ENCODE data around the gene NEK9. TPM values are rescaled to one million over a fixed set of nuclear protein-coding genes. Genes with fewer than 3 reads are reported as not detected.

NEK9 gene
- total RNA-seq, 1 experiment from 2014 or later: 50.8 TPM

- TF ChIP-seq ZNF532 (CRISPR knock-in tag; IDR thresholded peaks at IDR 0.05; ENCODE audit: borderline replicate concordance): no peak
- no peak for TF ChIP-seq KAT7 (CRISPR knock-in tag; IDR thresholded peaks at IDR 0.05; ENCODE audit: borderline replicate concordance)
- no peak for TF ChIP-seq ERG (CRISPR knock-in tag; IDR thresholded peaks at IDR 0.05)
- no peak for TF ChIP-seq PRRX2 (CRISPR knock-in tag; IDR thresholded peaks at IDR 0.05)
- TF ChIP-seq RELA (CRISPR knock-in tag; IDR thresholded peaks at IDR 0.05; ENCODE audit: borderline replicate concordance): no peak
- TF ChIP-seq SMAD4 (CRISPR knock-in tag; IDR thresholded peaks at IDR 0.05): no peak
Observed at GRCh38 chr14:75083271-75083670, 43.6 kb downstream of the NEK9 start (continued).

GRCh38 chr14:75081660-75082229 lies 45.1 kb downstream of the NEK9 start:
- ATAC-seq (no peak), DNase-seq (ENCODE audit: low spot score) (no peak)
- H3K4me1 Mint-ChIP-seq: no peaks in the 10 kb centered on the region
- H3K9me3 Mint-ChIP-seq: no peaks in the 10 kb centered on the region
- H3K4me3 Mint-ChIP-seq: no peak overlapping the region
- H3K27ac Mint-ChIP-seq: no peak overlapping the region
- ChIA-PET POLR2A (no interaction called here), CTCF (interaction anchor here (0.6 kb wide), 1 partner anchor 312 kb away, joined by 4 read pairs; no protein-coding TSS in a partner anchor)
- no peak for TF ChIP-seq MLX (CRISPR knock-in tag; IDR thresholded peaks at IDR 0.05)
- no peak for TF ChIP-seq TEAD1 (CRISPR knock-in tag; IDR thresholded peaks at IDR 0.05)
- no peak for TF ChIP-seq ATF6 (CRISPR knock-in tag; IDR thresholded peaks at IDR 0.05)
- TF ChIP-seq ZNF671 (CRISPR knock-in tag; IDR thresholded peaks at IDR 0.05): no peak
- no peak for TF ChIP-seq ZNF121 (CRISPR knock-in tag; IDR thresholded peaks at IDR 0.05)
- no peak for TF ChIP-seq PRRX2 (CRISPR knock-in tag; IDR thresholded peaks at IDR 0.05)
- no peak for TF ChIP-seq SMAD4 (CRISPR knock-in tag; IDR thresholded peaks at IDR 0.05)
- H3K27me3 Mint-ChIP-seq (ENCODE audit: low read depth): no peaks in the 10 kb centered on the region
- H3K36me3 Mint-ChIP-seq: peaks cover 20% of the 10 kb centered on the region

GRCh38 chr14:75079521-75079920 lies 47.3 kb downstream of the NEK9 start:
- Mint-ChIP-seq H3K27me3 (ENCODE audit: low read depth) (no peaks in the 10 kb centered on the region), H3K27ac (no peak overlapping the region), H3K4me1 (no peaks in the 10 kb centered on the region), H3K36me3 (peaks cover 6% of the 10 kb centered on the region), H3K9me3 (no peaks in the 10 kb centered on the region), H3K4me3 (no peak overlapping the region)
- no peak for ATAC-seq
- DNase-seq (ENCODE audit: low spot score): no peak
- CTCF ChIA-PET: interaction anchor here (0.7 to 0.9 kb wide), 2 partner anchors 9 to 219 kb away, joined by 3 read pairs; no protein-coding TSS in a partner anchor
- POLR2A ChIA-PET: interaction anchor here (0.6 kb wide), 1 partner anchor 447 kb away, joined by 4 read pairs; no protein-coding TSS in a partner anchor
- TF ChIP-seq ERG (CRISPR knock-in tag; IDR thresholded peaks at IDR 0.05): no peak
- no peak for TF ChIP-seq ZNF425 (CRISPR knock-in tag; conservative IDR thresholded peaks at IDR 0.05)
- TF ChIP-seq GRHL2 (CRISPR knock-in tag; IDR thresholded peaks at IDR 0.05; ENCODE audit: insufficient replicate concordance, severe bottlenecking): no peak
- TF ChIP-seq CTCF (IDR thresholded peaks at IDR 0.05): no peak
- TF ChIP-seq TEAD1 (CRISPR knock-in tag; IDR thresholded peaks at IDR 0.05): no peak
- TF ChIP-seq JAZF1 (CRISPR knock-in tag; IDR thresholded peaks at IDR 0.05): no peak
- no peak for TF ChIP-seq RORB (CRISPR knock-in tag; IDR thresholded peaks at IDR 0.05)
- no peak for TF ChIP-seq CBFB (CRISPR knock-in tag; IDR thresholded peaks at IDR 0.05; ENCODE audit: low read depth)
- no peak for TF ChIP-seq NFATC4 (CRISPR knock-in tag; IDR thresholded peaks at IDR 0.05)
